Middle frontal gyrus (tissue), 1 donor: ENCODE results near the gene CYFIP1.

ENCODE experiments used
- DNase-seq: peaks from one replicate; pipeline ENCODE4 v3.0.0-alpha.2; 2015; ENCODE audit warnings: low spot score; ENCODE audit errors: extremely low spot score

CYFIP1 gene

DNA sequence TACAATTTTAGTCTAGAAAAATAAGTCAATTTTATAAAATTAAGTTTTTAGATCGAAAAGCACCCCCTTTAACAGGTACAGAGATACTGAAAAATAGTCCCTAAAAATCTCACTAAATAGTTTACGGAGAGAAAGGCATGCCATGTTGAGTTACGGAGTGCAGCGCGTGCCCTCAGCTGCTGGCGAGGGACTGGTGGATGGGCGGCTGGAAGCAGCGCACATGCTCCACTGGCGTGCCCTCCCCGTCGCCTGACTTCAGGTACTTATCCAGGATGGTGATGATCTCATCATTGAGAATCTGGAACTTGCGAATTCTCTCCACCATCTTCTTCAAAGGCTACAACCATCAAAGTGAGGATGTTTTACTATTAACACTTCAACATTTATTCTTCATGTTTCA is 110.3 kb downstream of the CYFIP1 start:
- no peak for DNase-seq

DNA sequence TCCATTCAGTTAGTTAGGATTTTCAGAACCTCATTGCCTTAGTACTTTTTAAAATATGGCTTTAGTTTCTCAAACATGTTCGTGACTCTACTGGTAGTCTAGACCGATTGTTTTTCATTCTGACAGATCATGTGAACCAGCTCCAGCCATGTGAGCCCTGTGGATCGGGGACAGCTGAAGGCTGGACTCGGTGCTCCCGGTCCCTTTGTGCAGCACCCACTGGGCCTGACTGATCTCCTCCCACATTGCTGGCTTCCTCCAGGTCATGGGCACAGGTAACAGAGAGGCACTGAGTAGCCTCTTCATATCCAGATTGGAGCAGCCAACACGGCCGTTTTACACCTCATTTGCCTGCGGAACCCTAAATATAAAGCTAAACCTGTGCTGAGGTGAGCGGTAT is 111.2 kb downstream of the CYFIP1 start:
- no peak for DNase-seq

DNA sequence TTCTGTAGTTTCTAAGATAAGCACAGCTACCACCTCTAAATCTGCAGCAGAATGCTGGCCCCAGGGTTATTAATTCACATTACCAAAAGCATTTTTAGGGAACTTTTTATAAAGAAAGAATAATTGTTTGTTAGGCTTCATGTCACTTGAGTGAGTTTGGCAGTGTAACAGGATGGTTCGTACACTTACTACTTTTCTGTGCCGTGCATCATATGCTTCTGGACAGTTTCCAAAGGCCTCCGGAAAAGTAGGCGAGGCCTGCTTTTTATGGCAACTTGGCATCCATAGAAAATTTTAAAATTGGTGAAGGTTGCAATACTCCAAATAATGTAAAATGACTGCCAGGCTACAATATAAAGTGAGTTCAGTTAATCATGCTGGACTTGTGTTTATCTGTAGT is 111.7 kb downstream of the CYFIP1 start:
- DNase-seq = no peak

DNA sequence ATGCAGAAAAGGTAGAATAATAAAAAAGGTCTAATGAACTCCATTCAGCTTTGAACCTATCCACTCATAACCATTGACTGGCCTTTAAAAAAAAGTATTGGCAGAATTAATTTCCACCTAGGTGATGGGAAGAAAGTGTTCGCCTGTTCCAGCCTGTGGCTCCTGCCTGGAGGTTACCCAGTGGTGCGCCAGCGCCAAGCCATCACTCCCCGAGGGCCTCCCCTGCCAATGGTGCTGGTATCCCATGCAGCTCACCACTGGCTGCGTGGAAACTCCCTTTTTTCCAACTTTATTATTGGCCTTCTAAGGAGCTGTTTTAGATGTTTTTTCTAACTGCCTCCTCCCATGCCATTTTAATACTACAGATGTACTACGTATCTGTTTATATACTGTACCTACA is 112.3 kb downstream of the CYFIP1 start:
- DNase-seq = no peak

DNA sequence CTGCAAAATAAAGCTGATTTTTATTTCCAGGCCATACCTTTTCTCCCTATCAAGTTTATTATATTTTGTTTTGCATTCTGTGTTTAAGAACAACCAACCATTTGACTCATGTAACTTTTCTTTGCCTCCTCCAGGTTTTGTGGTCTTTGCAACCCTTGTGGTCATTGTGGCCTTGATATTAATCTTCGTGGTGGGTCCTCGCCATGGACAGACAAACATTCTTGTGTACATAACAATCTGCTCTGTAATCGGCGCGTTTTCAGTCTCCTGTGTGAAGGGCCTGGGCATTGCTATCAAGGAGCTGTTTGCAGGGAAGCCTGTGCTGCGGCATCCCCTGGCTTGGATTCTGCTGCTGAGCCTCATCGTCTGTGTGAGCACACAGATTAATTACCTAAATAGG is 114.1 kb downstream of the CYFIP1 start:
- DNase-seq = no peak

DNA sequence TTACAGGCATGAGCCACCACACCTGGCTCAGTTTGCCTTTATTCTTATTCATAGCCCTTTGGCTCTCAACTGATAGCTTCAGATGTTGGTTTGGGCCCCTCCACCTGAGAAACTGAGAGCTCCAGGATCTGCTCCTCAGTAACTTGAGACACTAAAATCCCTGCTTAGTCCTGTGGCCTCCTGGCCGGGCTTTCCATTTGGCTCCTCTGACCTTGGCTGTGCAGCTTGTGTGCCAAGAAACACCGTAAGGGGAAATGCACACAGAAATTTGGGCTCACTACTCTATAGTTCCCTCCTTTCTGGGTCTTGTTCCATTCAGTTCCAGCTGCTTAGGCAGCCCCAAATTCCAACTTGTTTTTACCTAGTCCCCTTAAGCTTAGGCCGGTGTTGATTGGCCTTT is 116.8 kb downstream of the CYFIP1 start:
- no peak for DNase-seq

DNA sequence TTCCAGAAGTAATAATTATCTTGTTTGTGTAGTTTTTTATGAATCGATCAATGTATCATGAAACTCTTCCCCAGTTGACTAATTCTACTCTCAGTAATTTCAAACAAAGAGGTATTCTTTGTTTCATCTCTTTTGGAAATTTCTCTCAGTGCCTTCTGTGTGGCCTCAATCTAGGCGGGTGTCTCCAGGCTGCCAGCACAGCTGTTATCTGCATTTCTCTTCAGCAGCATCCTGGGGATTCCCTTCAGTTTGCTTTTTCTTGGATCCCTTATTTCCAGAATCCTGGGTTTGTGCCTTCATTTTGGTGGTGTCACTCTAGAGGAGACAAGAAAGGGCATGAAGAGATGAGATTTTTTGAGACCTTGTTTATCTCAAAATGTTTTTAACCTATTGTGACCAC is 119.0 kb downstream of the CYFIP1 start:
- no peak for DNase-seq

DNA sequence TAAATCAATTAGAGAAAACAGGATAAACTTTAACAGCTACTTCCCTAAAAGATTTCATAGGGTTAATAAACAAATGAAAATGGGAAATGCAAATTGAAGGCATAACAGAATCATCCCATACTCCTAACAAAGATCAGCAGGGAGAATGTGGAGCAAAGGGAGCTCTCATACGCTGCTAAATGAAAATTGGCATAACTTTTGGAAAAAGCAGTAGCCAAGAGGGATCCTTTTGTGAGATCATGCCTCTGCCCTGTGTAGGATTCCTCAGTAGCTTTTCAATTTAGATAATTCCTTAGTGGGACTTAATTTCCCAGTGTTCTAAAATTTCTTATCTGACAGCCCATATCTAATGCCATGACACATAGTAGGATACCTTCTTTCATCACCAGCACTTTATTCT is 123.5 kb downstream of the CYFIP1 start:
- DNase-seq = no peak

DNA sequence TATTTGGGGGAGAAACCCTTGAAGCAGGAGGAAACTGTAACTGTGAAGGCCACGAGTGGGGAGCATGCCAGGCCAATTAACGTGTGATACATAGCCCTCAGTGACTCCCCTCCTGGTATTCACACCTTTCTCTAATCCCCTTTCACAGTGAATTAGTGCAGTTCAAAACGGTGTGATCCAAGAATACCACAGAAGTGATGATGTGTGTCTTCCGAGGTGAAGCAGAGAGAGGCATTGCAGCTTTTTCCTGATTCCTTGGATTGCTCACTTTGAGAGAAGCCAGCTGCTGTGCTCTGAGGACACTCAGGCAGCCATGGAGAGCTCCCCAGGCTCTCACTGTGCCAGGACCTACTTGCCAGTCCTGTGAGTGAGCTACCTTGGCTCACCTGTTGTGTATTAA is 124.4 kb downstream of the CYFIP1 start:
- DNase-seq = no peak

DNA sequence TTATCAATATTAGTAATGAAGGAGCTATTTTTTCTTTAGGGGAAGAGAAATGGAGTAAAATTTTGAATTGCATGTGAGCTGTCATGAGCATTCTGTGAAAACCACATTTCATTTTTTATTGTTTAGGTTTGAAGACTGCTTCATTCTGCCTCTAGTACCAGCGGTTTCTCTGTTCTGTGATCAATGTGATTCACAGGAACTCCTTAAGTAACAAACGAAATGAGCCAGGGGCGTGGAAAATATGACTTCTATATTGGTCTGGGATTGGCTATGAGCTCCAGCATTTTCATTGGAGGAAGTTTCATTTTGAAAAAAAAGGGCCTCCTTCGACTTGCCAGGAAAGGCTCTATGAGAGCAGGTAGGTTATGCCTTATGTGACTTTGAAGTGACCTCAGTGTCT is 128.7 kb downstream of the CYFIP1 start:
- no peak for DNase-seq

DNA sequence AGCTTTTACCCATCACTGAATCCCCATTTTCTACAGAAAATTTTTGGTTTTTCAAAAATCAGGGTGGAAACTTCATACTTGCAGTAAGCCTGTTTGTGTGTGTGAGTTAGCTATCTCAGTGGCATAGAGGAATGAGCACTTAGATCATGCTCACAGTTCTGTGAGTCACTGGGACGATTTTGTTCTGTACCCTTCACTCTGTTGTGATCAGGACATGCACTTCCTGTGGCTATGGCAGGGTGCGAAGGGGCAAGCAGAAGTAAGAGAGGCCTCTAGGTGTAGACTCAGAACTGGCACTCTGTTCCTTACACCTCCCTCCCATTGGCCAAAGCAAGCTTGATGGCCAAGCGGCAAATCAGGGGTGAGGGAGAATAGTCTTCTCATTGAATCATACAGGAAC is 130.1 kb downstream of the CYFIP1 start:
- DNase-seq = no peak

DNA sequence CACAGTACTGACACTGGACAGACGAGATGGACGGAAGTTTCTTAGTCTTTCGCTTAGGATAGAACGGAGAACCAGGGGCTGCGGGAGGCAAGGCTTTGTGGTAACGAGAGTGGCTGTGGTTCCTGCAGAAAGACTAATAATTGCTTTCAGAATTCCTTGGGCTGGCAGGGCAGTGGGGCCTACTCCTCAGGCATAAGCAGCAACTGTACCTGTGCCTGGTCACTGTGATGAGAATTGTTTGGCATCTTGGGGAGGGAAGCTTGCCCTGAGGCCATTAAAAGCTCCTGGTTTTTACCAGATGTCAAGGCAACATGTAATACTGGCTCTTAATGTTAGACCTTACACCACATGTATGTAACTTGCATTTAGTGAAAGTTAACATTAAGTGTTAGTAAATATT is 134.1 kb downstream of the CYFIP1 start:
- DNase-seq = no peak

DNA sequence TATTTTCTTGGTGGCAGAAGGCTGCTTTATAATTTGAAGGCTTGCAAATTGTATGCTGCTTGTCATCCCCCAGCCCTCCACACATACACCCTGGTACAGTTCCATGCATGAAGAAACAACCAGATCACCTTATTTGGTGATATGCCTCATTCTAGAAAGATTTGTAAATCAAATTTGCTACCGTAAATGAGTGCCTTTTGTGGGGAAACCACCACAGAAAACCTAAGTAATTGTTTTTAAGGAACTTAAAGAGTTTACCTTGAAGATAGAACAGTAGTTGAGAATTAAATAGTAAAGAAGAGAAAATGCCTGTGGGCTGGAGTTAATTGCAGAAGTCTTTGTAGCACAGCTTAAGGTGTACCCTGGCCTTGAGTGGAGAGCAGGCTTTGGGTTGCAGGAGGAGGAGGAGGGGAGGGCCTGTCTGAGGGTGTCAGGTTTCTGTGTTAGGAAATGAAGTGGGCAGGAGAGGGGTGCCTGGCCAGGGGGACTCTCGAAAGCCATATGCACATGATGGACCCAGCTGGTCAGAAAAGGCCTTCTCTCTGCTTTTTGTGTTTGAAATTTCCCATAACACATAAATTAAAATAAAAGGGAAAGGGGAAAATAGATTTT is 134.8 kb downstream of the CYFIP1 start:
- DNase-seq = no peak

DNA sequence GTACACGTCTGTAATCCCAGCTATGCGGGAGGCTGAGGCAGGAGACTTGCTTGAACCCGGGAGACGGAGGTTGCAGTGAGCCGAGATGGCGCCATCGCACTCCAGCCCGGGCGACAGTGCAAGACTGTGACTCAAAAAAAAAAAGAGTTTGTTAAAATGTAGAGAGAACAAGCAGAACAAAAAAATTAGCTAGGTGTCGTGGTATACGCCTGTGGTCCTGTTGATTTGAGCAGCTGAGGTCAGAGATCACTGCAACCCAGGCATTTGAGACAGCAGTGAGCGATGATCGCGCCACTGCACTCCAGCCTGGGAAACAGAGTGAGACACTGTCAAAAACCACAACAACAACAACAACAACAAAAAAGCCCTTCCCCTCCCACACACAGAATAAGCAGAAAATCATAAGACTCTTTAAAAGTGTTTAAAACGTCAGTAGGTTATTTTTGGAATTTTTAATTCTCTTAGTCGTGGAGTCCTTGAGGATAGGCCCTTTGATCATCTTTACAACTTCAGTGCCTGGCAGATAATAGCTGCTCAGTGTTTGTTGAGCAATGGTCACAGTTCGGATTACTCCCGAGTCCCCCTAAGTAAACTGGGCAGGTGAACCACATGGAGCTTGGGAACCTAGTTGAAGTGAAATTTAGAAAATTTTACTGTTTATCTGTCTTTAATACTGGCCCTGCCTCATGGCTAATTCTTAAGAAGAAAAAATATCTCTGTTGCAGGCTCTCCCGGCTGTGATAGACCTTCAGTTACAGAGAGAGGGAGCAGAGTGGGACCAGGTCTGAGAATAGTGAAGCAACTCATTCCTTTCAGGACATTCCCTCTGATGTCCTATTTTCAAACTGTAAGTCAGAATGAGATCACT is 135.5 kb downstream of the CYFIP1 start:
- DNase-seq = no peak

DNA sequence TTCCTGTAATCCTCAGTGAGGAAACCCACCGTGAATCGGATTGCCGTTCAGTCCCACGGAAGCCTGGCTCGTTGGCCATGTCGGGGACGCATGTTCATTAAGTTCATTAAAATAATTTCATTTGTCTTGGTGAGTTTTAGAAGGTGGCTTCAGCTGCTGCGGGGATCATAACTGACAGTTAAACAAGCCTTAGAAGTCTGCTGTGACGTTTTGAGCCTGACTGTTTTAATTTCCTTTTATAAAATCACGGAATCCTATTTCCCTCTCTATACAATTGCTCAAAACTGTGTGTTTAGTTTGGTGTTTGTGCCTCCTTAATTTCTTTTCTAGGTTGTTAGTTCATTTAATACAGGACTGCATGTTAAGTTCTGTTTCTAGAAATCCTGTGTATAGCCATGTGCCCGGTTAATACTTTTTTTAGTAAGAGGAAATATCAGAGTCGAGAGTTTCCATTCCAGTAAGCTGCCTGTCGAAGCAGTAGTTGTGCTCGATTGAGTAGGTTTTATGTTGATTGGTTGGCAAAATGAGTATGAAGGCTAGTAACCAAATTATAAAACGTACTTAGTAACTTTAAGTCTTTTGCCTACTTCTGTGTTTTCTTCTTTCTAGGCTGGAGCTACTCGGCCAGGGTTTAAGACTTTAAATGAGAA is 141.0 kb downstream of the CYFIP1 start:
- DNase-seq = no peak

DNA sequence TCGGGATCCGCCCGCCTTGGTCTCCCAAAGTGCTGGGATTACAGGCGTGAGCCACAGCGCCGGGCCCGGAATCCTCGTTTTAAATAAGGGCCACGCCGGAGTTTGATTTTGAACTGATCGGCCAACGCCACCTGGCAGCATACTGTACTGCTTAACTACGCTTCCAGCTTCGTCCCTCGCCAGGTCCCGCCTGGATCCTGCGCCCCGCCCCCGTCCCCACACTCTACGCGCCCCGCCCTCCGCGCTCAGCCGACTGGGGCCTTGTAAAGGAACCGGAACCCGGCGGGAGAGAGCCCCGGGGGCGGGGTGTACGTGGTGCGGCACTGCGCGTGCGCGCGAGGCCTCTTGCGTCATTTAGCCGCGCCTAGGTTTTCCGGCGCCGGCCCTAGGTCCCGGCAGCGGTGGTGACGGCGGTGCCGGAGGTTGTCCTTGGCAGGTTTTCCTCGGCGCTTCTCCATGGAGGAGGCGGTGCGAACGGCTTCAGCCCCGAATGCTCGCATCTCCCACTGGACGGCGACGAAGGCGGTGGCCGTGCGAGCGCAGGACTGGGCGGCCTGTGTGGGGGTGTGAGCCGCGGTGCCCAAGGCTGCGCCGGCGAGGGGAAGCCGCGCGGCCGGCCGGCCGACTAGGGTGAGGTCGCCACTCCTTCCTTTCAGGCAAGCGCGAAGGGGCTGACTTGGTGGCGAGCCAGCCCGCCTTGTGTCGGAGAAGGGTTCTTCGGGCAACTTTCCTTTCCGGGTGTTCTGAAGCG is 141.7 kb downstream of the CYFIP1 start, which contains the start of gene NIPA2:
Gene NIPA2, plus strand, starts transcription at position 375 of the 751 bp plus-strand sequence. CDS start 13,066 bp downstream, outside the sequence.
- DNase-seq = peak; percentile 97

DNA sequence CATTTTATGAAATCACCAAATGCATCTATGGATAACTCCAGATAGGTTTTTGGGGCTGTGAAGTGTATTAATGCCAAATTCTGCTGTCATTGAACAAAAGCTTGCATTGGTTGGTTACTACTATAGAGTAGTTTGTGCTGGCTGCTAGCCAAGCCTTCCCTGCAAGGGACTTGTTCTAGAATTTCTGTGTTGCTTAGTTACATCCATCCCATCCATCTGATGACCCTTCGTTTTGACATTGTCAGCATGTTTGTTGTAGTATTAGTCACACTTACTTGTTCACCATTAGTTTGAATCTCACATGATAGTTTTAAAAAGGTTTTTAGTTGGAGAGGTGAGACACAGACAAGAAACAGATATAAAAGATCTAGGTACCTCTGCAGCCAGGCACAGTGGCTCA is 148.7 kb downstream of the CYFIP1 start:
- no peak for DNase-seq

DNA sequence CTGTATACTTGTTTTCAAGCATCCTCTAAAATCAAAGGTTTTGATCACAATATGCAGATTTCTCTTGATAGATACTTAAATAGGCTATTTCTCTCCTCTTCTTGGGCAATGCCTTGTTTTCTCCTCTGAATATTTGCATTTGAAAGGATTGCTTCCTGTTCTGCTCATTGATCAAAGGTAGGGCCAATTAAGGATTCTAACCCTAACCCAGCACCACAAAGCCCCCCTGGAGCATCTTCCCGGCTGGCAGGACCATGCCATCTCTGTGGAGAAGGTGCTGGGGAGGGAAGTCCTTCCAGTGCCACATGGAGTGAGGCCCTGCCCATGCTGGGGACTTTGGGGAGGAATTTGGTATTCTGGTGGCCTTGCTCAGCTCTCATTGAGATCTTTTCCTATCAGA is 153.0 kb downstream of the CYFIP1 start:
- DNase-seq = no peak

DNA sequence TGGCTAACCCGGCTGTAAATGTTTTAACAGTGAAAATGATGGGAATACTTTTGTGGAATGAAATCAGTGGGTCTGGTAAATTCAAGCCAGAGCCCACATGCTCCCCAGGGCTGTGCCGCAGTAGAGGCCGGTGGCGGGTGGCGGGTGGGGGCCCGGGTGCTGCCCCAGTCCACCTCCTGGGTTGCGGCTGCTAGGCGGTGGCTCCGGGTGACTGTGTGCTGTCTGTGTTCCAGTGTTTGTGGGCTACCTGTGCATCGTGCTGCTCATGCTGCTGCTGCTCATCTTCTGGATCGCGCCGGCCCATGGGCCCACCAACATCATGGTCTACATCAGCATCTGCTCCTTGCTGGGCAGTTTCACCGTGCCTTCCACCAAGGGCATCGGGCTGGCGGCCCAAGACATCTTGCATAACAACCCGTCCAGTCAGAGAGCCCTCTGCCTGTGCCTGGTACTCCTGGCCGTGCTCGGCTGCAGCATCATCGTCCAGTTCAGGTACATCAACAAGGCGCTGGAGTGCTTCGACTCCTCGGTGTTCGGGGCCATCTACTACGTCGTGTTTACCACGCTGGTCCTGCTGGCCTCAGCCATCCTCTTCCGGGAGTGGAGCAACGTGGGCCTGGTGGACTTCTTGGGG is 156.6 kb downstream of the CYFIP1 start:
- DNase-seq = no peak

DNA sequence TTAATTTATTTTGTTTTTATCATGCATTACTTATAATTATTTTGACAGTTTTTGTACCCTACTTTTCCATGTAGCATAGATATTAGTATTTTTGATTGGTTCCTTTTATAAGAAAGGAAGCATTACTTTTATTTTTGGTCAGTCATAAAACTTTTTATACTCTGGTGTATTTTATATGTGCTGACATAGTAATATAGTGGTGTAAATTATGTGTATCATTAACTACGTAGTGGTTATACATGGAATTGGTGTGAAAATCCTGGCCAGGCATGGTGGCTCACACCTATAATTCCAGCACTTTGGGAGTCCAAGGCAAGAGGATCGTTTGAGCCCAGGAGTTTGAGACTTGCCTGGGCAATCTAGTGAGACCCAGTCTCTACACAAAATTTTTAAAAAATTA is 160.5 kb downstream of the CYFIP1 start:
- no peak for DNase-seq
